Measurements from ENCODE around the gene IDH3G.

- no peak for TF ChIP-seq CTCF (conservative IDR thresholded peaks at IDR 0.05 in 1 of 2, IDR thresholded peaks at IDR 0.05 in 1 of 2; ENCODE audit: low read depth in 1 of 2, low read length in 2 of 2)
- TF ChIP-seq EZH2 (IDR thresholded peaks at IDR 0.05; ENCODE audit: low read length, missing control alignments): no peak
These were observed 5.2 kb upstream of the IDH3G start for GRCh38 chrX:153799326-153799725.

All from fibroblast of lung (primary cell).